Ovary (tissue), 9 donors: ENCODE measurements around the gene PSMD14. TPM values are rescaled to one million over a fixed set of nuclear protein-coding genes. Genes with fewer than 3 reads are reported as not detected.
"Not testable (repeated sequence)": the region's sequence is repeated elsewhere in the genome, so short reads cannot be mapped to it uniquely, and the experiment has no call there.

Experiments used
- DNase-seq, 5 donors: peaks; one replicate each; pipeline ENCODE4 v3.0.0-alpha.2; 2019 to 2020
- H3K27ac ChIP-seq, 2 donors: fragments of 200-600 bp; one replicate each; pipeline versions ENCODE4 v1.5.1 to v1.8.0; 2019 to 2022
- H3K27me3 ChIP-seq: fragments of 200-600 bp; one replicate; pipeline ENCODE4 v1.8.0; 2022
- H3K36me3 ChIP-seq: fragments of 200-600 bp; sonication (generic); one replicate; pipeline ENCODE4 v1.5.1; 2019
- H3K4me1 ChIP-seq: one replicate; pipeline ENCODE4 v1.8.1; 2013; ENCODE audit warnings: mild to moderate bottlenecking, moderate library complexity; ENCODE audit not compliant: insufficient read depth
- H3K4me3 ChIP-seq: fragments of 200-600 bp; sonication (generic); one replicate; pipeline ENCODE4 v1.5.1; 2017
- H3K9me3 ChIP-seq, 2 donors: fragments of 200-600 bp in 1 of 2; sonication (generic) in 1 of 2; one replicate each; pipeline versions ENCODE4 v1.5.1 to v1.8.1; 2013 to 2019; ENCODE audit warnings: mild to moderate bottlenecking in 1 of 2, moderate library complexity in 1 of 2
- CTCF ChIP-seq, 3 donors: fragments of 450-650 bp in 2 of 3; fragments of 200-600 bp in 1 of 3; IDR thresholded peaks; one replicate each; pipeline versions ENCODE4 v1.5.1 to v1.8.0; 2016 to 2022; ENCODE audit warnings: antibody characterized with exemption in 3 of 3, mild to moderate bottlenecking in 1 of 3
- EP300 ChIP-seq: sonication (generic); formaldehyde crosslinking; IDR thresholded peaks from one replicate; pipeline ENCODE4 v1.6.1; 2017; ENCODE audit warnings: antibody characterized with exemption
- POLR2A ChIP-seq: fragments of 450-650 bp; IDR thresholded peaks from one replicate; pipeline ENCODE4 v1.6.1; 2017; ENCODE audit warnings: antibody characterized with exemption, mild to moderate bottlenecking, moderate library complexity
- WGBS, 3 donors: extraction: QIAGEN DNeasy Blood & Tissue Kit in 1 of 3; methylation state at CpG; one replicate each; pipeline versions ENCODE4 v1.1.5 to v1.1.7; 2013 to 2017; 5-methylcytosine and 5-hydroxymethylcytosine counted together
- intact Hi-C, 4 donors: fragments of 100-400 bp; cut with DNase I; formaldehyde crosslinking; loops; one replicate each; pipeline versions ENCODE4 v1.11.0 to v1.15.1; 2022 to 2023
- polyA plus RNA-seq, 2 donors: library from polyadenylated mRNA; stranded (reverse); fragments of 200-250 nt in 1 of 2; fragments of 350-450 nt in 1 of 2; fragmentation: Illumina TruSeq in 1 of 2; extraction: RNeasy Lipid Tissue Mini Kit (QIAGEN cat#74804) in 1 of 2; gene quantifications; one replicate each; pipeline ENCODE4 v1.2.3, GENCODE V29; 2013 to 2014
- total RNA-seq, 7 donors: library from RNA; depleted of rRNA in 2 of 7; stranded (reverse); fragments of >200 nt in 2 of 7; fragmentation: NEBNext Ultra II Directional in 3 of 7; extraction: Animal tissue kit (Norgen Biotek cat#: 25700) in 3 of 7; gene quantifications; one replicate each; pipeline versions ENCODE4 v1.1.0 to v1.2.4, GENCODE V29; 2016 to 2023
- donor health status: DM: no; HTN: no; CAD: no; lungs with moderate emphysema.
- donor health status: DM: no; HTN: no; CAD: no.
- donor health status: Bipolar disorder and iron deficiency.
- donor health status: DM: yes; HTN: yes; CAD: no.
- donor health status: DM: no; HTN: no; CAD: no.
- donor health status: DM: yes; HTN: yes; CAD: no.

PSMD14 gene
- total and polyA plus RNA-seq, 9 donors, result 9.4 to 34.3 (median 19.4) TPM

DNA sequence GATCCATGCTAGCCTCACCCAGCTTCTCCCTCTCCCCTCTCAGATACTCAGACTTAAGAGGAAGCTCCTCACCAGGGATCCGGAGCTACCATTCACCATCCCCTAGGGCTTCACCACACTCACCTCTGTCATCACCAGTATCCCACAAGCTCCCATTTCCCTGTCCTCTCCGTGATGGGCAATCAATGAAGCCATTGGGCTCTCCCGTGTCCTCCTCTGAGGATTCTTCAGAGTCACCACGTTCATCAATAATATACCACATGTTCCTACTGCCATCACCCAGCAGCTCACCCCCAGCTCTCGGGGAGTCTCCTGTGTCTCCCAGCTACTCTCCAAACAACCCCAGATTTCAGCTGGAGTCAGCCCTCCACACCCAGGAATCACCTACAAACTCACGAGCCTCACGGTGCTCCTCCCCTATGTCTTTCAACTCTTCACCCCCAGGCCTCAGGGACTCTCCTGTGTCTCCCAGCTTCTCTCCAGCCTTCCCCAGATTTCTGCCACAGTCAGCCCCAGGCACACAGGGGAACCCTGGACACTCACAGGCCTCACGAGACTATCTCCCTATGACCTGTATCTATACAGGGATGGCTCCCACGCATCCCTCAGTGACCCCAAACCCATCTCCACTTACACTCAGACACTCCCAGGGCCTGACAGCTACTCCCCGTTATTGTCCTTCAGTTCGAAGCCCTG, 26.5 kb upstream of the PSMD14 start:
- DNase-seq, result peak in 1 of 5 donors; percentile 20
- H3K36me3 ChIP-seq, H3K4me3 ChIP-seq, intact Hi-C loops, H3K4me1 ChIP-seq, H3K27ac ChIP-seq, H3K9me3 ChIP-seq, H3K27me3 ChIP-seq: not testable (repeated sequence)
- 71 to 83% (median 83%) methylated on average over 11 of the region's 11 CpGs for WGBS, 3 donors

DNA sequence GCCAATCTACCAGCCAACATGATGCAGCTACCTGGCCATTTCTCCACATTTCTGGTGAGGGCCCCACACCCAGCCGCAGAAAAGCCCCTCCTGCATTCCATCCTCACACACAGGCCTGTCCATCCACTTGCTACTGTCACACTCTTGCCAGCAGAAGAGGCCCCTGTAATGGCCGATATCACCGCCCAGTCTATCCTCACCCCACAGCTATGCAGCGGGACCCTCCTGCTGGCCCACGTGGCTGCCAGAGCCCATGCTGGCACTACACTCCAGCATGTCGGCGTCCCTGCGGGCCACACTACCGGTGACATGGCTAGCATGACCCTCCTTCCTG, 25.9 kb upstream of the PSMD14 start:
- H3K27ac ChIP-seq, H3K4me3 ChIP-seq, H3K4me1 ChIP-seq, intact Hi-C loops, H3K27me3 ChIP-seq, H3K9me3 ChIP-seq, H3K36me3 ChIP-seq: not testable (repeated sequence)
- DNase-seq, result peak in 2 of 5 donors; percentile 12 to 21
- WGBS, 3 donors, result 88 to 92% (median 91%) methylated on average over 9 of the region's 9 CpGs

GRCh38 chr2:161283926-161284325, 24.3 kb upstream of the PSMD14 start:
- H3K4me3 ChIP-seq, result no peak overlapping the region
- intact Hi-C loops, result no loop called here
- no peaks in the 10 kb centered on the region for H3K4me1 ChIP-seq
- 52 to 76% (median 67%) methylated on average over 1 of the region's 1 CpG for WGBS, 3 donors
- no peaks in the 10 kb centered on the region for H3K9me3 ChIP-seq
- no peaks in the 10 kb centered on the region for H3K36me3 ChIP-seq
- no peak overlapping the region for H3K27ac ChIP-seq
- DNase-seq, result no peak
- TF ChIP-seq EP300, result no peak
- no peak for TF ChIP-seq POLR2A
- TF ChIP-seq CTCF (IDR thresholded peaks at IDR 0.05), result no peak
- H3K27me3 ChIP-seq, result no peaks in the 10 kb centered on the region

GRCh38 chr2:161303535-161304050, 4.6 kb upstream of the PSMD14 start:
- no peak overlapping the region for H3K27ac ChIP-seq
- no peak overlapping the region for H3K4me3 ChIP-seq
- no peaks in the 10 kb centered on the region for H3K27me3 ChIP-seq
- TF ChIP-seq POLR2A, result no peak
- TF ChIP-seq CTCF (IDR thresholded peaks at IDR 0.05), result no peak
- no peak for TF ChIP-seq EP300
- DNase-seq, result no peak
- no peaks in the 10 kb centered on the region for H3K9me3 ChIP-seq
- WGBS, 3 donors, result 72 to 86% (median 76%) methylated on average over 1 of the region's 1 CpG
- H3K4me1 ChIP-seq, result no peaks in the 10 kb centered on the region
- intact Hi-C loops, result no loop called here
- H3K36me3 ChIP-seq, result no peaks in the 10 kb centered on the region

- intact Hi-C loops, result no loop called here
- no peak for DNase-seq
- Histone ChIP-seq H3K27me3 (no peaks in the 10 kb centered on the region), H3K4me3 (no peak overlapping the region), H3K27ac (no peak overlapping the region), H3K4me1 (no peaks in the 10 kb centered on the region), H3K36me3 (no peaks in the 10 kb centered on the region), H3K9me3 (no peaks in the 10 kb centered on the region)
- WGBS, 3 donors, result 94 to 97% (median 96%) methylated on average over 6 of the region's 6 CpGs
- TF ChIP-seq EP300 (no peak), CTCF (IDR thresholded peaks at IDR 0.05) (no peak), POLR2A (no peak)
Observed at GRCh38 chr2:161306919-161307318, 1.3 kb upstream of the PSMD14 start.
